Heart left ventricle (tissue), 16 donors: ENCODE results near the gene HYAL1. TPM values are rescaled to one million over a fixed set of nuclear protein-coding genes. Genes with fewer than 3 reads are reported as not detected.

Source experiments
- ATAC-seq, 4 donors: fragments of 200-7000 bp; cut with Tn5 transposase; one replicate each; pipeline ENCODE4 v1.9.1; 2020 to 2022; ENCODE audit warnings: moderate library complexity in 4 of 4, mild to moderate bottlenecking in 3 of 4, moderate number of reproducible peaks in 1 of 4
- DNase-seq, 5 donors: peaks; one replicate each; pipeline ENCODE4 v3.0.0-alpha.2; 2020
- H3K27ac ChIP-seq, 12 donors: fragments of 200-600 bp; sonication (generic) in 4 of 12; one replicate each; pipeline versions ENCODE4 v1.5.0 to v1.8.0; 2016 to 2022; ENCODE audit warnings: mild to moderate bottlenecking in 2 of 12
- H3K27me3 ChIP-seq, 9 donors: fragments of 200-600 bp; sonication (generic) in 2 of 9; one replicate each; pipeline versions ENCODE4 v1.5.1 to v1.8.0; 2016 to 2022; ENCODE audit warnings: mild to moderate bottlenecking in 3 of 9
- H3K36me3 ChIP-seq, 9 donors: fragments of 200-600 bp; sonication (generic) in 2 of 9; one replicate each; pipeline versions ENCODE4 v1.5.0 to v1.8.0; 2018 to 2022; ENCODE audit warnings: mild to moderate bottlenecking in 2 of 9
- H3K4me1 ChIP-seq, 12 donors: fragments of 200-600 bp; sonication (generic) in 4 of 12; one replicate each; pipeline versions ENCODE4 v1.5.0 to v1.8.0; 2016 to 2022; ENCODE audit warnings: mild to moderate bottlenecking in 3 of 12
- H3K4me3 ChIP-seq, 12 donors: fragments of 200-600 bp; sonication (generic) in 4 of 12; one replicate each; pipeline versions ENCODE4 v1.5.0 to v1.8.0; 2017 to 2022; ENCODE audit warnings: mild to moderate bottlenecking in 9 of 12, moderate library complexity in 4 of 12
- H3K9me3 ChIP-seq, 12 donors: fragments of 200-600 bp; sonication (generic) in 4 of 12; one replicate each; pipeline versions ENCODE4 v1.5.0 to v1.8.0; 2016 to 2022; ENCODE audit warnings: mild to moderate bottlenecking in 1 of 12
- POLR2A ChIP-seq, 2 donors: fragments of 450-650 bp; IDR thresholded peaks; one replicate each; pipeline ENCODE4 v1.6.1; 2017; ENCODE audit warnings: antibody characterized with exemption in 2 of 2, mild to moderate bottlenecking in 2 of 2, moderate library complexity in 2 of 2
- WGBS, 4 donors: extraction: QIAGEN DNeasy Blood & Tissue Kit in 2 of 4; methylation state at CpG; one replicate each; pipeline versions ENCODE4 v1.1.5 to v1.1.7; 2013 to 2018; 5-methylcytosine and 5-hydroxymethylcytosine counted together
- intact Hi-C, 10 donors: fragments of 100-400 bp; cut with DNase I; formaldehyde crosslinking; loops; one replicate each; pipeline versions ENCODE4 v1.11.1 to v1.14.2; 2022
- polyA plus RNA-seq, 2 donors: library from polyadenylated mRNA; stranded (reverse); fragments of 200-250 nt; gene quantifications; one replicate each; pipeline ENCODE4 v1.2.3, GENCODE V29; 2013
- total RNA-seq, 9 donors: library from RNA; depleted of rRNA in 2 of 9; stranded (reverse); fragments of >200 nt in 2 of 9; fragmentation: NEBNext Ultra II Directional in 3 of 9; extraction: Animal tissue kit (Norgen Biotek cat#: 25700) in 3 of 9; gene quantifications; one replicate each; pipeline versions ENCODE4 v1.1.0 to v1.2.4, GENCODE V29; 2016 to 2023
- TF ChIP-seq, protein P1 (sequence below), 12 donors: fragments of 200-600 bp; sonication (generic) in 4 of 12; IDR thresholded peaks; one replicate each; pipeline versions ENCODE4 v1.5.0 to v1.8.0; 2018 to 2022; ENCODE audit warnings: antibody characterized with exemption in 12 of 12, mild to moderate bottlenecking in 5 of 12
- donor health status: ischemic (EF 13 %, LVEDD 7.1; RV severe dilation, severe dysfunction).
- donor health status: healthy with polysubstance abuse.
- donor health status: DM: no; HTN: yes; CAD: no.
- donor health status: DM: no; HTN: no; CAD: no.
- donor health status: ischemic (EF 25% LVEDD 6.9; RV normal size, moderate dysfunction).
- donor health status: ischemic (EF 25% LVEDD 5.7; RV mildly dilated, moderate dysfunction).
- donor health status: healthy.
- donor health status: DM: yes; HTN: yes; CAD: no.
- donor health status: ischemic (EF 35%, LVEDD 5.7; RV mildly dilated, moderate dysfunction).
- donor health status: nonischemic (EF 11% LVEDD 7.7; RV severe dilation, severe dysfunction).
- donor health status: DM: yes; HTN: yes; CAD: no.
- donor health status: PGD.
- donor health status: ischemic (EF 29% LVEDD 5.4; RV normal size, mild dysfunction).
- donor health status: nonischemic (EF 23%, LVEDD 6.1; RV moderate dilation, normal function).

Gene HYAL1
- total and polyA plus RNA-seq, 11 donors = 36.9 to 99.7 (median 57.8) TPM

DNA sequence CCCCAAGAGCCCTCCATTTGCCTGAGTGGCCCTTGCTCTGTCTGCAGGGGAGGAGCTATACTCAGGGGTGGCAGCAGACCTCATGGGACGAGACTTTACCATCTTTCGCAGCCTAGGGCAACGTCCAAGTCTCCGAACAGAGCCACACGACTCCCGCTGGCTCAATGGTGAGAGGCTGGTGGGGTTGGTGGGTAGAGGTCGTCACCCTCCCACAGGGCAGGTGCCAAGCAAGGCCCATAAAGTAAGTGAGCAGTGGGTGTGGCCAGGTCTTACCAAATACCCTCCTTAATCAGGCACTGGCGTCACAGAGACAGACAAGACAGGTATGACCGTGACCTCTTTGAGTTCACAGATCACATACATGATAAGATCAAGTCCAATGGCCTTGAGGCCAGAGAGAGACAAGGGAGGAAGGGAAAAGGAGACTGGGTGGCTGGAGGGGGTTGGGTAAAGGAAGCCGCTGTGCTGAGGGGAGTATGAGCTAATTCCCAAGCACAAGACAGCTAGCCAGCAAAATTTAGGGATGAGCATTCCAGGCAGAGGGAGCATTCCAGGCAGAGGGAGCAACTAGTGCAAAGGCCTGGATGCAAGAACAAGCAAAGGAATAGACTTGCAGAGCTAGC, 31.9 kb downstream of the HYAL1 start:
- TF ChIP-seq, protein P1, sequence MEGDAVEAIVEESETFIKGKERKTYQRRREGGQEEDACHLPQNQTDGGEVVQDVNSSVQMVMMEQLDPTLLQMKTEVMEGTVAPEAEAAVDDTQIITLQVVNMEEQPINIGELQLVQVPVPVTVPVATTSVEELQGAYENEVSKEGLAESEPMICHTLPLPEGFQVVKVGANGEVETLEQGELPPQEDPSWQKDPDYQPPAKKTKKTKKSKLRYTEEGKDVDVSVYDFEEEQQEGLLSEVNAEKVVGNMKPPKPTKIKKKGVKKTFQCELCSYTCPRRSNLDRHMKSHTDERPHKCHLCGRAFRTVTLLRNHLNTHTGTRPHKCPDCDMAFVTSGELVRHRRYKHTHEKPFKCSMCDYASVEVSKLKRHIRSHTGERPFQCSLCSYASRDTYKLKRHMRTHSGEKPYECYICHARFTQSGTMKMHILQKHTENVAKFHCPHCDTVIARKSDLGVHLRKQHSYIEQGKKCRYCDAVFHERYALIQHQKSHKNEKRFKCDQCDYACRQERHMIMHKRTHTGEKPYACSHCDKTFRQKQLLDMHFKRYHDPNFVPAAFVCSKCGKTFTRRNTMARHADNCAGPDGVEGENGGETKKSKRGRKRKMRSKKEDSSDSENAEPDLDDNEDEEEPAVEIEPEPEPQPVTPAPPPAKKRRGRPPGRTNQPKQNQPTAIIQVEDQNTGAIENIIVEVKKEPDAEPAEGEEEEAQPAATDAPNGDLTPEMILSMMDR (IDR thresholded peaks at IDR 0.05) = no peak
- TF ChIP-seq POLR2A (IDR thresholded peaks at IDR 0.05) = no peak
- DNase-seq = peak in 1 of 5 donors; percentile 24
- Histone ChIP-seq H3K36me3 (no peaks in the 10 kb centered on the region), H3K4me1 (peaks cover 0 to 58% (median 33%) of the 10 kb centered on the region in 12 donors), H3K4me3 (no peak overlapping the region), H3K27me3 (peaks cover 0 to 43% (median 6%) of the 10 kb centered on the region in 9 donors), H3K27ac (peak overlapping the region in 1 of 12 donors; percentile 100), H3K9me3 (no peaks in the 10 kb centered on the region)
- WGBS, 4 donors = 84 to 86% (median 86%) methylated on average over 10 of the region's 10 CpGs
- intact Hi-C loops = loop anchor here (2.0 to 10.0 kb wide), 6 partner anchors 43 to 149 kb away; partner anchors contain the start of genes HYAL2 (in 2 of the 10) and TUSC2 (in 2 of the 10)
- no peak for ATAC-seq

DNA sequence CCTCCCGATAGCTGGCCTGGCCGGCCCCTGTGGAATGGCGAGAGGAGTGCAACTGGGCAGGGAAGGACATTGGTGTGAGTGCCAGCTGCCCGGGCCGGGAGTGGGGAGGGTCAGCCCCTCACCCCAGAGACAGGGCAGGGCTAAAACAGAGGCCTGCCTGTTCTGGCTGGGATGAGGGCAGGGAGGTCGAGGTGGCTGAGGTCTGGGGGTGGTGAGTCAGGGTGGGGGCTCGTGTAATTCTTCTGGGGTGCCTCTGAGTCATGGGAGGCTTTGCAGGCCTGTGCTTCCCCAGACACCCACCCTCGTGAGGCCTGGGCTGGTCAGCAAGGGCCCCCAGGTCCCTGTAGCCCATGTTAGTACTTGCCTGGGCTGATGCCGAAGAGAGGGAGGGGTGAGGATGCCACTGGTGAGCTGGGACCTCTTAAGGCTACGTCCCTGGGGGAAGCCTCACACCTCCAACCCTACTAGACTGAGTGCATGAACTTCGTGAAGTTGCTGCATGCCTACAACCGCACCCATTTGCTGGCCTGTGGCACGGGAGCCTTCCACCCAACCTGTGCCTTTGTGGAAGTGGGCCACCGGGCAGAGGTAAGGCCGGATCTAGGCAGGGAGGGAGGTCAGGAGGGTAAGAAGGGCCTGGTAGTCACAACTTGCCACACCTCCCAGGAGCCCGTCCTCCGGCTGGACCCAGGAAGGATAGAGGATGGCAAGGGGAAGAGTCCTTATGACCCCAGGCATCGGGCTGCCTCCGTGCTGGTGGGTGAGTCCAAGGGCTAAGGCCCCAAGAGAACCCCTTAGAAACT, 32.8 kb downstream of the HYAL1 start:
- intact Hi-C loops = loop anchor here (2.0 to 10.0 kb wide), 6 partner anchors 42 to 148 kb away; partner anchors contain the start of genes HYAL2 (in 2 of the 10) and TUSC2 (in 2 of the 10)
- peak overlapping the region in 2 of 12 donors; percentile 95 to 100 for H3K27ac ChIP-seq
- H3K4me3 ChIP-seq = peak overlapping the region in 3 of 12 donors; percentile 1 to 71 (median 59)

DNA sequence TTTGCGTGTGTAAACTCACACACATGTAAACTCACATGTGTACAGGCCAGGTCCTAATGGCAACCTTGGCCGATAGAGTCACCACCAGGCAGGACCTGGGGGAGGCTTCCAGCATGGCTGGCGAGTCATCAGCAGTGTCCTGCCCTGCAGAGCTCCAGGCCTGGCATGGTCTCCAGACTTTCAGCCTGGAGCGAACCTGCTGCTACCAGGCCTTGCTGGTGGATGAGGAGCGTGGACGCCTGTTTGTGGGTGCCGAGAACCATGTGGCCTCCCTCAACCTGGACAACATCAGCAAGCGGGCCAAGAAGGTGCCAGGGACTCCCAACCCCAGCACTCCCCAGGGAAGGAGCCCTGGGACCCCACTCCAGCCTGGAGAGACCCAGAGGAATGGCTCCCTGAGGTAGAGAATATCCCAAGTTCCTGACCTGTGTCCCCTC, 33.4 kb downstream of the HYAL1 start:
- H3K4me1 ChIP-seq = peaks cover 0 to 67% (median 47%) of the 10 kb centered on the region in 12 donors
- peak overlapping the region in 4 of 12 donors; percentile 1 to 71 (median 34) for H3K4me3 ChIP-seq
- no peak for DNase-seq
- intact Hi-C loops = loop anchor here (2.0 to 10.0 kb wide), 7 partner anchors 39 to 148 kb away; partner anchors contain the start of genes HYAL2 (in 2 of the 10) and TUSC2 (in 2 of the 10)
- 88 to 90% (median 90%) methylated on average over 5 to 8 of the region's 8 CpGs for WGBS, 4 donors
- no peaks in the 10 kb centered on the region for H3K9me3 ChIP-seq
- TF ChIP-seq, protein P1 (IDR thresholded peaks at IDR 0.05) = no peak
- TF ChIP-seq POLR2A (IDR thresholded peaks at IDR 0.05) = no peak
- peak overlapping the region in 6 of 12 donors; percentile 32 to 100 (median 94) for H3K27ac ChIP-seq
- ATAC-seq = no peak
- no peaks in the 10 kb centered on the region for H3K36me3 ChIP-seq
- H3K27me3 ChIP-seq = peaks cover 0 to 28% (median under 1%) of the 10 kb centered on the region in 9 donors

More for the DNA sequence above, 32.8 kb downstream of the HYAL1 start:
- Histone ChIP-seq H3K4me1 (peaks cover 0 to 65% (median 41%) of the 10 kb centered on the region in 12 donors), H3K9me3 (no peaks in the 10 kb centered on the region), H3K27me3 (peaks cover 0 to 35% (median 6%) of the 10 kb centered on the region in 9 donors), H3K36me3 (no peaks in the 10 kb centered on the region)
- WGBS, 4 donors = 75 to 90% (median 87%) methylated on average over 17 to 19 of the region's 19 CpGs
- DNase-seq (peak in 1 of 5 donors; percentile 26), ATAC-seq (no peak)
- TF ChIP-seq, protein P1 (IDR thresholded peaks at IDR 0.05) = no peak
- TF ChIP-seq POLR2A (IDR thresholded peaks at IDR 0.05) = no peak
